Keratinocyte (primary cell): Measurements from ENCODE around the gene DOK5. TPM values are rescaled to one million over a fixed set of nuclear protein-coding genes. Genes with fewer than 3 reads are reported as not detected.

ENCODE experiments used
- DNase-seq: peaks from one replicate; pipeline ENCODE4 v3.0.0-alpha.2; 2011; ENCODE audit warnings: low read depth, missing footprints, low spot score
- FAIRE-seq: peaks from 2 replicates; lab custom pipeline; 2011; peaks lifted over from hg19 to GRCh38; lab: Jason Lieb, UNC
- H2AFZ ChIP-seq: 2 replicates; pipeline ENCODE4 v1.6.0; 2012; ENCODE audit warnings: low read length, control low read depth, inconsistent platforms; ENCODE audit not compliant: control insufficient read depth
- H3K27ac ChIP-seq: 2 replicates; pipeline ENCODE4 v1.5.1; 2011; ENCODE audit warnings: low read length; ENCODE audit not compliant: control insufficient read depth, insufficient read depth
- H3K27me3 ChIP-seq: 3 replicates; pipeline ENCODE4 v1.6.0; 2011; ENCODE audit warnings: low read length; ENCODE audit not compliant: control insufficient read depth, insufficient read depth; ENCODE audit errors: extremely low read depth
- H3K36me3 ChIP-seq, 2 experiments: 2 replicates in 1 of 2; 3 replicates in 1 of 2; pipeline ENCODE4 v1.5.1; 2011; ENCODE audit warnings: low read length in 2 of 2, mild to moderate bottlenecking in 1 of 2; ENCODE audit not compliant: control insufficient read depth in 2 of 2, insufficient read depth in 2 of 2; ENCODE audit errors: extremely low read depth in 1 of 2
- H3K4me1 ChIP-seq: 3 replicates; pipeline ENCODE4 v1.5.1; 2011; ENCODE audit warnings: low read length; ENCODE audit not compliant: control insufficient read depth, insufficient read depth; ENCODE audit errors: extremely low read depth
- H3K4me2 ChIP-seq: 3 replicates; pipeline ENCODE4 v1.6.0; 2011; ENCODE audit warnings: low read depth, low read length; ENCODE audit not compliant: control insufficient read depth, insufficient read depth; ENCODE audit errors: extremely low read depth
- H3K4me3 ChIP-seq, 3 experiments: fragments of 200-600 bp in 1 of 3; sonication (generic) in 1 of 3; 2 replicates in 2 of 3; 3 replicates in 1 of 3; pipeline ENCODE4 v1.5.1; 2011 to 2016; ENCODE audit warnings: low read length in 3 of 3, mild to moderate bottlenecking in 3 of 3, control low read depth in 2 of 3, inconsistent platforms in 1 of 3, low read depth in 1 of 3, mixed read lengths in 1 of 3, mixed run types in 1 of 3, moderate library complexity in 1 of 3; ENCODE audit not compliant: control insufficient read depth in 2 of 3, insufficient read depth in 2 of 3; ENCODE audit errors: extremely low read depth in 1 of 3
- H3K79me2 ChIP-seq: 2 replicates; pipeline ENCODE4 v1.6.0; 2012; ENCODE audit warnings: low read length; ENCODE audit not compliant: control insufficient read depth, insufficient read depth
- H3K9ac ChIP-seq: 3 replicates; pipeline ENCODE4 v1.6.0; 2011; ENCODE audit warnings: low read length; ENCODE audit not compliant: control insufficient read depth, insufficient read depth; ENCODE audit errors: extremely low read depth
- H3K9me1 ChIP-seq: 3 replicates; pipeline ENCODE4 v1.6.0; 2011; ENCODE audit warnings: low read length; ENCODE audit not compliant: control insufficient read depth, insufficient read depth; ENCODE audit errors: extremely low read depth
- H3K9me3 ChIP-seq: 2 replicates; pipeline ENCODE4 v1.5.1; 2012; ENCODE audit warnings: low read depth, low read length; ENCODE audit not compliant: control insufficient read depth
- H4K20me1 ChIP-seq: 3 replicates; pipeline ENCODE4 v1.6.0; 2011; ENCODE audit warnings: low read length; ENCODE audit not compliant: control insufficient read depth, insufficient read depth; ENCODE audit errors: extremely low read depth
- CTCF ChIP-seq, 3 experiments: IDR thresholded peaks in 1 of 3; conservative IDR thresholded peaks in 1 of 3; optimal IDR thresholded peaks in 1 of 3; 2 replicates in 2 of 3; 3 replicates in 1 of 3; pipeline versions ENCODE3 to v1.5.1; 2011; ENCODE audit warnings: low read length in 3 of 3, mild to moderate bottlenecking in 3 of 3, moderate library complexity in 2 of 3, control low read depth in 1 of 3, inconsistent platforms in 1 of 3; ENCODE audit not compliant: insufficient read depth in 2 of 3; ENCODE audit errors: extremely low read depth in 1 of 3
- EZH2 ChIP-seq: IDR thresholded peaks from one replicate; pipeline ENCODE4 v1.6.1; 2012; ENCODE audit warnings: inconsistent platforms, mild to moderate bottlenecking, low read length, moderate library complexity
- dilution Hi-C: fragments of 300-500 bp; cut with MboI; formaldehyde crosslinking; loops from one replicate; pipeline ENCODE4 v1.7.0; 2020; ENCODE audit warnings: low sequenced_read_pairs; ENCODE audit not compliant: extremely low pct_ligation_motif_present
- polyA plus RNA-seq, 5 experiments: library from polyadenylated mRNA; depleted of rRNA in 3 of 5; stranded (reverse) in 3 of 5; stranded (forward) in 1 of 5; unstranded in 1 of 5; fragments of >200 nt; gene quantifications; 1 replicate in 1 of 5; 2 replicates in 3 of 5; 3 replicates in 1 of 5; pipeline versions ENCODE4 v1.2.1 to v1.2.3, GENCODE V29; 2011 to 2012; ENCODE audit warnings: missing spikeins in 2 of 5, low read depth in 1 of 5, low replicate concordance in 1 of 5

DOK5 gene
- polyA plus RNA-seq, 1 donor (not counting 4 experiments of a cell fraction or from before 2014, with no cell fraction given): not detected

- Histone ChIP-seq H3K27ac (no peak overlapping the region), H3K4me3 (no peak overlapping the region), H3K27me3 (no peaks in the 10 kb centered on the region), H3K79me2 (no peaks in the 10 kb centered on the region), H4K20me1 (no peaks in the 10 kb centered on the region), H3K9ac (no peak overlapping the region), H3K4me1 (no peaks in the 10 kb centered on the region), H3K36me3 (no peaks in the 10 kb centered on the region), H3K9me1 (no peaks in the 10 kb centered on the region), H3K4me2 (no peak overlapping the region), H3K9me3 (no peaks in the 10 kb centered on the region), H2AFZ (no peak overlapping the region)
- TF ChIP-seq EZH2 (no peak), CTCF (optimal IDR thresholded peaks at IDR 0.05 in 1 of 3, IDR thresholded peaks at IDR 0.05 in 1 of 3, conservative IDR thresholded peaks at IDR 0.05 in 1 of 3; ENCODE audit: extremely low read depth in 1 of 3, insufficient read depth in 2 of 3, low read length in 3 of 3) (no peak)
- dilution Hi-C loops: no loop called here
- FAIRE-seq (no peak), DNase-seq (no peak)
These were observed 144.3 kb downstream of the DOK5 start for GRCh38 chr20:54619682-54620081.

- H3K4me2 ChIP-seq: no peak overlapping the region
- TF ChIP-seq CTCF (optimal IDR thresholded peaks at IDR 0.05 in 1 of 3, IDR thresholded peaks at IDR 0.05 in 1 of 3, conservative IDR thresholded peaks at IDR 0.05 in 1 of 3; ENCODE audit: extremely low read depth in 1 of 3, insufficient read depth in 2 of 3, low read length in 3 of 3): no peak
- TF ChIP-seq EZH2: no peak
- dilution Hi-C loops: no loop called here
- no peaks in the 10 kb centered on the region for H3K79me2 ChIP-seq
- no peaks in the 10 kb centered on the region for H3K36me3 ChIP-seq
- H3K27ac ChIP-seq: no peak overlapping the region
- no peak for DNase-seq
- no peaks in the 10 kb centered on the region for H3K9me3 ChIP-seq
- no peak overlapping the region for H2AFZ ChIP-seq
- no peak overlapping the region for H3K4me3 ChIP-seq
- FAIRE-seq: no peak
- H4K20me1 ChIP-seq: no peaks in the 10 kb centered on the region
- H3K9me1 ChIP-seq: no peaks in the 10 kb centered on the region
- H3K9ac ChIP-seq: no peak overlapping the region
- no peaks in the 10 kb centered on the region for H3K27me3 ChIP-seq
- H3K4me1 ChIP-seq: no peaks in the 10 kb centered on the region
These were observed 145.2 kb downstream of the DOK5 start for GRCh38 chr20:54620611-54621010.
